OCI-LY3 (cell line): Measurements from ENCODE around the gene DYRK1A.

ENCODE experiments used
- EZH2phosphoT487 ChIP-seq: fragments of 200-600 bp; shearing (Covaris generic); IDR thresholded peaks from 2 replicates; pipeline ENCODE4 v1.6.1; 2018; ENCODE audit warnings: antibody characterized with exemption, mixed run types, low read depth
- TF ChIP-seq, protein P1 (sequence below): fragments of 200-600, 300-600 bp; sonication (generic); IDR thresholded peaks from 2 replicates; pipeline ENCODE4 v1.5.1; 2014; ENCODE audit warnings: antibody characterized with exemption, low read length, low read depth

DNA sequence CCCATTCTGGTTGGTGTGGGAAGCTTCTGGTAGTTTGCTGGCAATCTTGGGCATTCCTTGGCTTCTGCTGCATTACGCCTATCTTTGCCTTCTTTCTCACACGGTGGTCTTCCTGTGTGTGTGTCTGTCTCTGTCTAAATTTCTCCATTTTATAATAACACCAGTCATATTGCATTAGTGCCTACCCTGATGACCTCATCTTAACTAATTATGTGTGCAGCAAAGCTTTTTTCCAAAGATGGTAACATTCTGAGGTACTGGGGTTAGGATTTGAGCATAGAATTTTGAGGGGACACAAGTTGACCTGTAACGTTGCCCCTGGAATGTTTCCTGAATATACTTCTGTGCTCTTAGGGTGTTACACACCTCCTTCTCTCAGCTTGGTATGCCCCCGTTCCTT, 77.1 kb downstream of the DYRK1A start:
- TF ChIP-seq, protein P1, sequence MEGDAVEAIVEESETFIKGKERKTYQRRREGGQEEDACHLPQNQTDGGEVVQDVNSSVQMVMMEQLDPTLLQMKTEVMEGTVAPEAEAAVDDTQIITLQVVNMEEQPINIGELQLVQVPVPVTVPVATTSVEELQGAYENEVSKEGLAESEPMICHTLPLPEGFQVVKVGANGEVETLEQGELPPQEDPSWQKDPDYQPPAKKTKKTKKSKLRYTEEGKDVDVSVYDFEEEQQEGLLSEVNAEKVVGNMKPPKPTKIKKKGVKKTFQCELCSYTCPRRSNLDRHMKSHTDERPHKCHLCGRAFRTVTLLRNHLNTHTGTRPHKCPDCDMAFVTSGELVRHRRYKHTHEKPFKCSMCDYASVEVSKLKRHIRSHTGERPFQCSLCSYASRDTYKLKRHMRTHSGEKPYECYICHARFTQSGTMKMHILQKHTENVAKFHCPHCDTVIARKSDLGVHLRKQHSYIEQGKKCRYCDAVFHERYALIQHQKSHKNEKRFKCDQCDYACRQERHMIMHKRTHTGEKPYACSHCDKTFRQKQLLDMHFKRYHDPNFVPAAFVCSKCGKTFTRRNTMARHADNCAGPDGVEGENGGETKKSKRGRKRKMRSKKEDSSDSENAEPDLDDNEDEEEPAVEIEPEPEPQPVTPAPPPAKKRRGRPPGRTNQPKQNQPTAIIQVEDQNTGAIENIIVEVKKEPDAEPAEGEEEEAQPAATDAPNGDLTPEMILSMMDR: no peak
- no peak for TF ChIP-seq EZH2phosphoT487
